Amniotic epithelial cell (primary cell): ENCODE results near the gene CECR2.
A peak's percentile ranks its signal among the peaks of the same experiment; 100 is the strongest.

Experiments used
- DNase-seq: peaks from one replicate; pipeline ENCODE4 v3.0.0-alpha.2; 2010; ENCODE audit warnings: low read depth

CECR2 gene

DNA sequence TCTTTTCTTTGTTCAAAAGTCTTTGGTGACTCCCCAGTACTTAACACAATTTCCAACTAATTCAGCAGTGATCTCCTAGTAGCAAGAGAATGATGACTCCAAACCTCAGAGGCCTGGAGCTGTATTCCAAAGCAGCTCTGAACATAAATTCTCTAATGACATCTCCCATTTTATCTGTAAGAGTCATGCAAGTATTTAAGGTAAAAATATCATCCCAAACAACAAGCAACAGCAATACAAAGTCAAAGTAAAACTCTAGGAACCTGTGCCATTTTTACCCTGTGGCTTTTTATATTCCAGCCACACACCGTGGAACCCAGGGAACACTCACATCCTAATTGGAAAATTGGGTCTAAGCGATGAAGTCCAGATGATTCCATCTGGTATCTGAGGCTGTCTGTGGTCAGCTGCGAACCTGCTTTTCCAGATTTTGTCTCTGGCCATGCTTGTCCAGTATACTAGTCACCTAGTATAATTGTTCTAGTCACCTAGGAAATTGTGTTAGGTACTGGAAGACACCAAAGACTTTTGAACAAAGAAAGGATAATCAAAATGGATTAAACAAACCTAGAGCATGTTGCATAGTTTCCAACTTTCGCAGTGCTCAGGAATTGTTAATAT, 101.7 kb downstream of the CECR2 start:
- no peak for DNase-seq

DNA sequence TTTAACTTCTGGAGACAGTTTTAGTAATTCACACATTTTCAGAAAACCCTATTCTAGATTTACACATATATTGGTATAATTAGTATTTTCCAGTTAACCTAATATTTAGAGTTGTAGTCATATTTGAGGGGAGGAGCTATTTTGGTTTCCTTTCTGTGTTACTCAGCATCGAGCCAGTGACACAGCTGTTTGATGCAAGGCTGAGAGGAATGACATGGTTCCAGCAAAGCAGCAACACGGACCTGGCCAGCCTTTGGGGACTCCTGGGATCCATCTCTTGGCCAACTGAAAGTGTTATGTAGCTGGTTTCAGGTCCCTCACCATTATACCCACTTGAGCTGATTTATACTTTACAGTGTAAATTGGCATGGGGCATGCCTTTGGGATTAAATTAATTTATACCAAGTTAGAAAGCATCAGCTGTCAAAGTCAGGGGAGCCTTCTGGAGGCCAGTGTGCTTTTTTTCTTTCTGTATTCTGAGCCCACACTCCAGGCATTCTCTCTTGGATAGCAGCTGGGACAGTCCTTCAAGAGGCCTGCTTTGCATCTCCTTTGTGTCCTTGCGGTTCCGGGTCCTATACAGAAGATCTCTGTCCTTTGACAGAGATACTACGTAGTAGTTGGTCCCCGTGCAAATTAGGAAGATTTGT, 102.8 kb downstream of the CECR2 start:
- DNase-seq = no peak

DNA sequence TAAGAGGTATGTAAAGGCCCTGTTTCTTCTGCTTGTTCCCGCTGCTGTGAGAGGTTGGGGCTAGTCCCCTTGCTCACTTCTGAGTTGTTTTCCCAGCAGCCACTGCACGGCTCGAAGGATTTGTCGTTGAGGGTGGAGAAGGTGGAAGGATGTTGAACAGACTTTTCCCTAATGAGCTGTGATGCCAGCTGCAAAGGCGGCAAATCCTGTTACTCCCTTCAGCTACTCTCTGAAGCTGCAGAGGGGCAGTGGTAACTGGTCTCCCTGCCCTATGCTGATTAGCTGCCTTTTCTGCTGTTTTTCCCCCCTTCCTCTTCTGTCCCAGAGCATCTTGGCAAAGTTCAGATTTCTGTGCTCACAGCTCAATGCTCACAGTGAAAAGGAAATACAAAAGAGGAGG, 103.7 kb downstream of the CECR2 start:
- no peak for DNase-seq

DNA sequence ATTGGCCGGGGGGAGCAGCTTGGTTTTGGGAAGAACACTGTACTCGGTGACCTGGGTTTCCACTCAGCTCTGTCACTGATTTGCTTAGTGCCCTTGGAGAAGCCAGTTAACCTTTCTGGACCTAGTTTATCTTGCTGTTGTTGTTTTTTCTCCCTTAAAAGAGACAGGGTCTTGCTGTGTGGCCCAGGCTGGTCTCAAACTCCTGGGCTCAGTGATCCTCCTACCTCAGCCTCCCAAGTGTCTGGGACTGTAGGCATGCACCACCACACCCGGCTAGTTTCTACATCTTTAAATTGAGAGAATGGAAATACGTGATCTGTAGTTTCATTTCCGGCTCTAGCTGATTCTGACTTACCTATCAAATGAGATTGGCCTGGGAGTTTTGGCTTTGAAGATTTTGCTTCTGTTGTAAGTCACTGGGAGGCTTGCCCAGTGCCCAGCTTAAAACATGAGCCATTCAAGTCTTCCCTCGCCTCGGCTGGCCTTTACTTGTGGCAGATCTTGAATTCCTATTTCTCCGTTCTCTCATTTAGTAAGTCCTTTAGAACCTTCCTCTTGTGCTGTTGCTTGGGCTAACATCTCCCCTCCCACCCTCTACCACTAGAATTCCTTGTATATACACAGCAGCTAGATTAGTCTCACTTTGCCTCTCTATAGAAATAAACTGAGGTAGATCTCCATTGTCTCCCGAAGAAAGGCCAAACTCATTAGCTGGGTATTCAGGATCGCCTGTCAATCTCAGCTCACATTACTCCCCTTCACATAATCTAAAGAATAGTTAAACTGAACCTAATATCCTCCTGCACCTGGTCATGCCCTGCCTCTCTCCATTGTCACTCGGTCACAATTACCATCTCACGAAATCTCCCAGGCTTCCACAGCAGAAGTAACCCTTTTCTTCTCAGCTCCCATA, 106.3 kb downstream of the CECR2 start:
- DNase-seq = no peak

DNA sequence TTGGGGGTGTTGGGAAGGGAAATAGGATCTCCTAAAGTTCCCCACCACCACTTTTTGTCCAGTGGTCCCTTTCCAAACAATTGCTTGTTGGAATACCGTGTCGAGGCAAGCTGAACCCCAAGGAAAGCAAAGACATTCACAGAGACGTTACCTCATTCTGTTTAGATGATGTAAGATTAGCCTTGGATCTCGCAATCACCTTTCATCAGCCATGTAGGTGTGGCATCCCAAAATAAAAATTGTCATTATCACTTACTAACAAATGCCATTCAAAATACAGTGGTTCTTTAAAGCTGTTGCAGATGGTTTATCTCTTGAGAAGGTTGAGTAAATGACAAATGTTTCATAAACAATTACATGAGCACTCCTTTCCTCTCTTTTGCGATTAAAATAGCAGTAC, 107.6 kb downstream of the CECR2 start:
- DNase-seq = peak; percentile 7

DNA sequence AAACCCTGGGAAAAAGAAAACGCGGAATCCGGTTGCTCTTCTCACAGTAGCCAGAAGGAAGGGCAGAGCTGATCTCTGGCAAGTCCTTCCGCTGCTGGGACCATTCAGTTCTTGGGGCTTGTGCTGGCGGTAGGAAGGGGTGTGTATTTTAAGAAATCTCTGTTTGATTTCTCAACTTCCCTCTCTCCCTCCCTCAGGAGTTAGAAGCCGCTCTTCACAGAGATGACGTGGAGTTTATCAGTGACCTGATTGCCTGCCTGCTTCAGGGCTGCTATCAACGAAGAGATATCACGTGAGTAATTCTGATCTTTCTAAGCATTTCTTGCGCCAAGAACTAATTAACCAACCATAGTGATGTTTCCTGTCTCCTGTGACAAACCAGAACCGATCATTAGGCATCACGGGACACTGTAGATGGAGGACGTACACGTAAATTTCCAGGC, 108.2 kb downstream of the CECR2 start:
- peak; percentile 12 for DNase-seq

DNA sequence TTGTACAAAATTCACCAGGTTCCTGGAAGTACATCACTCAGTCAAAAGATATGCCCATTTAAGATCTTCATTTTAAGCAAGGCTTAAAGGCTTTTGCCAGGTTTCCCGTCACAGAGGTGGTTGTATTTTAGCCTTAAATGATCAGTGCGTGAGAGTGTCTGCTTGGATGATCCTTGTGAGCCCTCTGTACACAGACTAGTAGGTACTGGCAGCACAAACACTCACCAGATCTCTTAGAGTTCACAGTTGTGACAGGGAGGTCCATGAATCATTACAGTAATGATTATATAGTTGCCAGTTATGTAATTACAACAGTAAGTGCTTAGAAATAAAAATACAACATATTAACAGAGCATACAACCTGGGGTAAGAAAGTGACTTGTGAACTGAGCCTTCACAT, 109.9 kb downstream of the CECR2 start:
- no peak for DNase-seq

DNA sequence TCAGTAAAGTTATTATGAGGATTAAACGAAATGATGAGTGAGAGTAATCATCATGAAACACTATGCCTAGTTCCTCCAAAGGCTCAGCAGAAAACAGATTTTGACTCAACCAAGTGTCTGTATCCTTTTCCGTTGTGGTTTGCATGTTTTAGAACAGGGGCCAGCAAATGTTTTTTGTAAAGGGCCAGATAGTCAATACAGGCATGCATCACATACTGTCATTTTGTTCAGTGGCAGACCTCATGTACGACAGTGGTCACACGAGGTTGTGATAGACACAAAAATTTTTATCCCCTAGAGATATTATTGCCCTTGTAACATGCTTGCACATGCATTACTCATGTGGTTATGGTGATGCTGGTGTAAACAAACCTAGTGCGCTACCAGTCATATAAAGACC, 112.2 kb downstream of the CECR2 start:
- no peak for DNase-seq

DNA sequence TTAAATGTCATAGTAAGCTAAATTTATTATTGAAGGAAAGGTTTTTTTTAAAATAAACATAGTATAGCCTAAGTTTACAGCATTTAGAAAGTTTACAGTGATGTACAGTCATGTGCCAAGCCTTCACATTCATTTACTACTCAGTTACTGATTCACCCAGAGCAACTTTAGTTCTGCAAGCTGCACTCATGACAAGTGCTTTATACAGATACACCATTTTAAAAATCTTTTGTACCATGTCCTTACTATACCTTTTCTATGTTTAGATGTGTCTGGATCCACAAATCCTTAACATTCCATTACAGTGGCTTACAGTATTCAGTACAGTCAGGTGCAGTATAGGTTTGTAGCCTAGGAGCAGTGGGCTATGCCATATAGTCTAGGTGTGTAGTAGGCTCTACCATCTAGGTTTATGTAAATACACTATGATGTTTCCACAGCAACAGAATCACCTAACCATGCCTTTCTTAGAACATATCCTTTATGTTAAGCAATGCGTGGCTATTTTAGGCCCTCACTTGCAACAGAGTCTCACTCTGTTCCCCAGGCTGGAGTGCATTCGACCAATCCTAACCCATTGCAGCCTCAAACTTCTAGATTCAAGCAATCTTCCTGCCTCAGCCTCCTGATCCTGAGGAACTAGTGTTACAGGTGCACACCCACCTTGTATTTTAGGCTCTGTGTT, 114.6 kb downstream of the CECR2 start:
- no peak for DNase-seq

DNA sequence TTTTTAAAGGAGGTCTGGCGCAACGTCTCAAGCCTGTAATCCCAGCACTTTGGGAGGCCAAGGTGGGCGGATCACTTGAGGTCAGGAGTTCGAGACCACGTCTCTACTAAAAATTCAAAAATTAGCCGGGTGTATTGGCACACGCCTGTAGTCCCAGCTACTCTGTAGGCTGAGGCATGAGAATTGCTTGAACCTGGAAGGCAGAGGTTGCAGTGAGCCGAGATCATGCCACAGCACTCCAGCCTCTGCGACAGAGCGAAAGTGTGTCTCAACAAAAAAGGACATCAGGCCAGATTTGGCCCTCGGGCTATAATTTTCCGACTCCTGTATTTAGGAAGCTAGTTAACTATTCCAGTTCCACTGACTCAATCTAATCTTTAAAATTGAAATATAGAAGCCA, 115.3 kb downstream of the CECR2 start:
- DNase-seq = no peak

DNA sequence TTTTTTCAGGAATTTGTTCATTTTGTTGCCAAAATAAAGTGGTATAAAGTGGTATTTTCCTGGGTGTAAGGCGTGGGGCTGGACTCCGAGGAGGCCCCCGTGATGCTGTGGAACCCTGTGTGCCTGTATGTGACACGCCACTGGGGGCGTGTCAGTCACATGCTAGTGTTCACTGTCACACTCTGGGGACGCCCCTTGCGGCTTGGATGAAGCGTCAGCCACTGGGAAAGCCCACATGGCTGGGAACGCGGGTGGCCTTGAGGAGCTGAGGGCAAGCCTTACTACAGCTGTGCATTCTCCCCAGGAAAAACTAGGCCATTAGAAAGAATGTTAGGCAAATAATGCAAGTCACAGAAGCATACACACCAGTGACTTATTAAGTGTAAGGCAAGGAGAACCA, 117.1 kb downstream of the CECR2 start:
- no peak for DNase-seq

DNA sequence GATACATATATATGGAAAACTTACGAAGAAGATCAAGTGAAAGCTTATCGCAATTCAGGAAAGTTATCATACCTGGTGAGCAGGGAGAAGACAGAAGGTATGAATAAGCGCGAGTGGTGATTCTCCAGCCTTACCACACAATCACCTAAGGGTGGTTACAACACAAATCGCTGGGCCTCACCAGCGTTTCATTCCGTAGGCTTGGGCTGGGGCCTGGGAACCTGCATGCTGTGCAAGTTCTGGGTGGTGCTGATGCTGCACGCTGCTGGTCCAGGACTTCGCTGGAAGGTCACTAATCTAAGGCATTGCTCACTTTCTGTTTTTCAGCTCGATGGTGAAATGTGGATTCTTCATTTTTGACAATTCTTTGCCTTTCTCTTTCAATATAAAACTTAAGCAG, 117.5 kb downstream of the CECR2 start:
- DNase-seq = no peak

DNA sequence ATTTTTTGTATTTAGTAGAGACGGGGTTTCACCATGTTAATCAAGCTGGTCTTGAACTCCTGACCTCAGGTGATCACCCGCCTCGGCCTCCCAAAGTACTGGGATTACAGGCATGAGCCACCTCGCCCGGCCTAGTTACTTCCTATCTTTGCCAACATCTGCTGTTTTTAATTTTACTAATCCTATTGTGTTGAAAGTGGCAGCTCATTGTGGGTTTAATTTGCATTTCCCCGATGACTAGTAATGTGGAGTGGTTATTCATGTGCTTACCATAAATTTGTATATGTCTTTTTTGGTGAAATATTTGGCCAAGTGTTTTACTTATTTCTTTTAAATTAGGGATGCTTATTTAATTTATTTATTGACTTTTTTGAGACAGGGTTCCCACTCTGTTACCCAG, 119.8 kb downstream of the CECR2 start:
- no peak for DNase-seq

DNA sequence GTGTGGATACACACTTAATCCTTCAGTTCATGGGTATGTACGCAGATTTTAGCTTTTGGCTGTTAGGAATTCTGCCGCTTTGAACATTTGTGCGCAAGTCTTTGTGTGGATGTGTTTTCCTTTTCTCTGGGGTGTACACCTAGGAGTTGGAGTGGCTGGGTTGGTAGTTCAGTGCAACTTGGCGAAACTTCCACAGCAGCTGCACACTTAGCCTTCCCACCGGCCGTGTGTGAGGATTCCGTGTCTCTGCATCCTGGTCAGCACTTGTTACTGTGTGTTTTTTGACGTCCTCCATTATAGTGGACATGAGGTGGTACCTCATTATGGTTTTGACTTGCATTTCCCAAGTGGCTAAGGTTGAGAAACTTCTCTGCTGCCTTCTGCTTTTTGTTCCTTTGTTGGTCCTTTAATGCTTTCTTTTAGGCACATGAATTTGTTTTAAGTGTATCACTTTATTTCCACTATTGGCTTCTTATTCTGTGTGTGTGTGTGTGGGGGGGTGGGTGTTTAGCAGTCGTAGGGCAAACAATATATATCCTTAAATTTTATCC, 121.9 kb downstream of the CECR2 start:
- no peak for DNase-seq

DNA sequence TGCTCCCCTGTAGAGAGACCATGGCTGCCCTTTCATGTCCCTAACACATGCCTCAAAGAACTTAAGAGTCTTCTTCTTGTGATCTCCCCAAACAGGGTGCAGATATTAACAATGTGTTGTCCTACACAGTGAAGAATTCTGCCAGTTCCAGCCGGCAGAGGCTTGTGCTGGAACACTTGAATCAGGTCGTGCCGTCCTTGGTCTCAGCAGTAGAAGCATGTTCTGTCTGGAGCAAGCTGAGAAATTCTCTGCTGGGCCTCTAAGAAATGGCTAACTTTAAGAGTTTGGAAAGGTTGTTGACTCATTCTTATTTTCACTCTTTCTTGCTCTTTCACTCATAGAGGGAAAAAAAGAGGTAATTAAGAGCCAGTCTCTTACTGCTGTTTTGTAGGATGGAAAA, 123.0 kb downstream of the CECR2 start:
- no peak for DNase-seq

DNA sequence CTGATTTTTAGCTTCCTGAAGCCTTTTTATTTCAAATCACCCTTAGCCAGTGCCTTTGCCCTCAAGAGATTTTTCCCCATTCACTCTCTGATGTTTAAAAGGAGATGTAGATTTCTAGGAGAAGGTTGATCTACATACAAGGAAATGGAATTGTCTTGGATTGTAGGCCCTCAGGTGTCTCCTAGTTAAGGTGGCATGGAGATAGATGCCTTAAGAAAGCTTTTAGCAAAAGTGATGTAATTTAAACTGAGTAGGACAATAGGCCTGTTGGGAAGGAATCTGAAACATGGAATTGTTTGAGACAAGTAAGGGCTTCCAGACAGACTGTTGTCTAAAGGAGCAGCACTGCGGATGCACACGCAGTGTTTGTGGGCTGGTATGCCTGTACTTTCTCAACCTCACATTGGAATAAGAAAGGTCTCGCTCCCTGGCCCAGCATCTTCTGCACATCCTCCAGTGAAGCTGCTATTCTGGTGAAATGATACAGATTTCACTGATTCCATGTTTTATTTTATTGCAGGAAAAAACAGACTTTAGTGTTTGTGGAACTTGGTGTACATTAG, 124.2 kb downstream of the CECR2 start:
- no peak for DNase-seq

DNA sequence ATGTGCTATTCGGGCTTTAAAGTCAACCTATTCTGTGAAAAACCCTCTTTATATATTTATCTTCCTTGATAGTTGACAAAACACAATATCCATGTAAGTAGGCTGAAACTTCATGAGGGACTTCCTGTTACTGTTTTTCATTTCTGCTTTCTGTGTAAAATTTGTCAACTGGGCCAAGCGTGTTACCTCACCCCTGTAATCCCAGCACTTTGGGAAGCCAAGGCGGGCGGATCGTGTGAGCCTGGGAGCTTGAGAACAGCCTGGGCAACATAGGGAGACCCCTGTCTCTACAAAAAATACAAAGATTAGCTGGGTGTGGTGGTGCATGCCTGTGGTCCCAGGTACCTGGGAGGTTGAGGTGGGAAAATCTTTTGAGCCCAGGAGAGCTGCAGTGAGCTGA, 127.6 kb downstream of the CECR2 start:
- no peak for DNase-seq

DNA sequence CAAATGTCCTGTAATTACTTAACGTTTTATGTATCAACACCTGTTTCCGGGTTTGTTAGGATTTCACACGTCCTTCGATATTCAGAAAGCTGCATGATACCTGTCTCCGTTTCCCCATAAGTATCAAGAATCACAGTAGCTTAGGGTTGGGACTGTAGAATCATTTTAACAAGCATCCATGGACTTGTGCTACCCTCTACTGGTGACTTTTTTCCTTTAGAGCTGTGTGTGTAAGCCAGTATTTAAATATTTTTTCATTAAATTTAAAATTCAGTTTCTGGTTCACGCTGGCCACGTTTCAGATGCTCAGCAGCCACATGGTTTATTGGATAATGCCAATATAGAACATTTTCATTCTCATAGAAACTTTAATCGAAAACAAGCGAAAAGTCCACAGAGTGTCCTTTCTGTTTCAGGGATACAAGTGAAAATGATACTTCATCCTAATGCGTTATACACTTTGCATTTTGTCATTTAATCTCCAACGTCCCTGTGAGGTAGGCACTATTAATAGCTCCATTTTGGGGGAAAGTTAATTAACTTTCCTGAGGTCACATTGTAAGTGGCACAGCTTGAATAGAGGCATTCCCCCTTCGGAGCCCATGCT, 132.5 kb downstream of the CECR2 start:
- DNase-seq = peak; percentile 60

DNA sequence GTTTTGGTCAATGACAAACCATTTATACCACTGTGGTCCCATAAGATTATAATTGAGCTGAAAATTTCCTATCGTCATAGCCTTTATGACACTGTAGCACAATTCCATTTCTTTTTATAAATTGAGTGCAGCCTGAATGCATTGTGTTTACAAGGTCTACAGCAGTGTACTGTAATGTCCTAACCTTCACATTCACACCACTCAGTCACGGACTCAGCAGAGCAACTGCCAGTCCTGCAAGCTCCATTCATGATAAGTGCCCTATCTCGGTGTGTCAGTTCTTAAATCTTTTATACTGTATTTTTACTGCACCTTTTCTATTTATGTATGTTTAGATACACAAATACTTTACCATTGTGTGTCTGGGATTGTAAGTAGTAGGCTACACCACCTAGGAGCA, 138.8 kb downstream of the CECR2 start:
- DNase-seq = no peak

DNA sequence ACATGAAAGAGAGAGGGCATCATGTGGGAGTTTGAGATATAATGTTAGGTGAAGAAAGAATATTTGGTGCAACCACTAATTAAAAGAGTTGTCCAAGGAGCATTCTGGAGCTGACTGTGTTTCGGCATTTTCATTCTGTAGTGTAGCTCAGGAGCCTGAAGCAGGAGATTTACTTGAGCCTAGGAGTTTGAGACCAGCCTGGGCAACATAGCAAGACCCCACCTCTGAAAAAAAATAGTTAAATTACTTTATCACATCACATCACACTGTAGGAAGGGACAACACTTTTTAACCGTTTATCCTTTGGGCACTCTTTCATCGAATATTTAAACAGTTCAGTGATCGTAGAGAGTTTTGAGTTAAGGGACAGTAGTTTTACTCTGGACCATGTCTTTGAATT, 143.7 kb downstream of the CECR2 start:
- DNase-seq = no peak

DNA sequence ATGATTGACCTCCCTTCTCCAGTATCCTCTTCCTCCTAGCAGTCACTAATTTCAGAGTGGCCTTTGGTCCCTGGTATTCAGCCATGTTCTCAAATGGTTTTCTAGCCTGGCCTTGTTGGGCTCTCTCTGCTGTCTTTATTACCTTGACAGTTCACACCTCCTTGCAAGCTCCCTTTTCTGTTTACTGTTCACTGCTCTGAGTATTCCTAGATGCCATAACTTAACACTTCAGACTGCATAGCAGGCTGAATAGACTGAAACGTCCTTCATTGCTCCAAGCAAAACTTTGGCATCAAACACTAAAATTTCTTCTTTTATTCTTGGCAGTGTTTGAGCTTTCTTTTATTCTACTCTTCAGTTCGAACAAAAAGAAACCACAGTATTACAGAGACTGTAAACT, 144.4 kb downstream of the CECR2 start:
- no peak for DNase-seq

DNA sequence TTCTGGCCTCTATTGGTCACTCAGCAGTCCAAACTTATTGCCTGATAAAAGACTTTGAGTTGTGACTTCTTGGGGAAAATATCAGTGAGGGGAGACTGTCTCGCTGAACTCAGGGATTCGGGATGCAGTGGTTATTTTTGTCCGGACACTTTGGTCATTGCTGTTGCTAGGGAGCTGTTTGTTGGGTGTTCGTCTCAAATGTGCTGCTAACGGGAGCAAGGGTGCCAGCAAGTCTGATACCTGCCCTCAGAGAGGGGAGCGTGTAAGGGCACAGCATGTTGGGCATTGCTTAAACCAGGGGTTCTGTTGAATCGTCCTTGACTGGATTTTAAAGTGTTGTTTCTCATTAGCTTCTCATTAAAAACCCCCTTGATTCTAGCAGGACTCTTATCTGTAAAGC, 144.8 kb downstream of the CECR2 start:
- DNase-seq = no peak
